HG02798 (cell line): Measurements from ENCODE around the gene PYCARD.
A peak's percentile ranks its signal among the peaks of the same experiment; 100 is the strongest.
"Not testable (repeated sequence)": the region's sequence is repeated elsewhere in the genome, so short reads cannot be mapped to it uniquely, and the experiment has no call there.

Source experiments
- ATAC-seq: cut with Tn5 transposase; IDR thresholded peaks from one replicate; pipeline ENCODE4 v1.9.1; 2021; ENCODE audit warnings: mild to moderate bottlenecking; ENCODE audit not compliant: unreplicated experiment, poor library complexity

Gene PYCARD

DNA sequence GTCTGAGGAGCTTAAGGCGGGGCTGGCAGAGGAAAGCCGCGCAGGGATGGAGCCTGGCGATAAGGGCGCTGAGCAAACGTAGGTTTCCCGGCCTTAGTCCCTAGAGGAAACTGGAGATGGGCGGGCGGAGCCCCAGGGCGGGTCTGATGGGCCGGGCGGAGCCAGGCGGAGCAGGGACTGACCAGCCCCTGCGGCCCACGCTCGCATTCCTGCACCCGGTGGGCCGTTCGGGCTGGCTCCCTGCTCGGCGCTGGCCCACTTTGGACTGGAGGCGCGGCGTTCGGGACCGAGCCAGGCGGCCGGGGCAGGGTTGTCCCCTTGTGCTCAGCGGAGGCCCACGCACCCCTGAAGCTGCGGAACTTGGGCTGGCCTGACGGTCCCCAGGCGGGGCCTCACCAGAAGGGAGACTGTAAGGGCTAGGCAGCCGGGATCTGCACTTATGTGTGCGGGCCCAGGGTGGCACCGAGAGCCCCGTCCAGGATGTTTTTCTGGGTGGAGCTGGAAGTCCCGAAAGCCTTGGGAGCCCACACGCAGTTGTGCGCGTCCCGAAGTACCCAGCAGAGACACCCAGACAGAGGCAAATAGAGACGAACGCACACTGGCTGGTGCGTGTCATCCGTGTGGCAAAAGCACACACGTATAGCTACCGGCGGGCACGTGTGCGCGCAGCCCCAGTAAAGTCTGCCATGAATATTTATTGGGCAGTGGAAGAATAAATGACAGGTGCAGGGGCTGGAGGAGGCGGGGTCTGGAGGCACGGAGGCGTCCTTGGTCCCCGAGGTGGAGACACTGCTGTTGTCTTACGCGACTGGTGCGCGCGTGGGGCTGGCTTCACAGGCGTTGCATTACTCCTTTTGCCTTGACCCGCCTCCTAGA is 13.0 kb upstream of the PYCARD start:
- ATAC-seq = no peak

DNA sequence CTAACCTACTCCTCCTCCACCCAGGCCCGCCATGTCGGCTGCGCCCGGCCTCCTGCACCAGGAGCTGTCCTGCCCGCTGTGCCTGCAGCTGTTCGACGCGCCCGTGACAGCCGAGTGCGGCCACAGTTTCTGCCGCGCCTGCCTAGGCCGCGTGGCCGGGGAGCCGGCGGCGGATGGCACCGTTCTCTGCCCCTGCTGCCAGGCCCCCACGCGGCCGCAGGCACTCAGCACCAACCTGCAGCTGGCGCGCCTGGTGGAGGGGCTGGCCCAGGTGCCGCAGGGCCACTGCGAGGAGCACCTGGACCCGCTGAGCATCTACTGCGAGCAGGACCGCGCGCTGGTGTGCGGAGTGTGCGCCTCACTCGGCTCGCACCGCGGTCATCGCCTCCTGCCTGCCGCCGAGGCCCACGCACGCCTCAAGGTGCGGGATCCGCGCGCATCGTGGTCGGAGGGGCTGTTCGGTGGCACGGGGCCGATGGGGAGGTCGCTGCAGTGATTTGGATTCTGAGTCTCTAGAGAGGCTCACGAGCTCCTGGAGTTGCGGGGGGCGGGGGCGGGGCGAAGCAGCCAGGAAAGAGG is 12.2 kb upstream of the PYCARD start:
- ATAC-seq = no peak

DNA sequence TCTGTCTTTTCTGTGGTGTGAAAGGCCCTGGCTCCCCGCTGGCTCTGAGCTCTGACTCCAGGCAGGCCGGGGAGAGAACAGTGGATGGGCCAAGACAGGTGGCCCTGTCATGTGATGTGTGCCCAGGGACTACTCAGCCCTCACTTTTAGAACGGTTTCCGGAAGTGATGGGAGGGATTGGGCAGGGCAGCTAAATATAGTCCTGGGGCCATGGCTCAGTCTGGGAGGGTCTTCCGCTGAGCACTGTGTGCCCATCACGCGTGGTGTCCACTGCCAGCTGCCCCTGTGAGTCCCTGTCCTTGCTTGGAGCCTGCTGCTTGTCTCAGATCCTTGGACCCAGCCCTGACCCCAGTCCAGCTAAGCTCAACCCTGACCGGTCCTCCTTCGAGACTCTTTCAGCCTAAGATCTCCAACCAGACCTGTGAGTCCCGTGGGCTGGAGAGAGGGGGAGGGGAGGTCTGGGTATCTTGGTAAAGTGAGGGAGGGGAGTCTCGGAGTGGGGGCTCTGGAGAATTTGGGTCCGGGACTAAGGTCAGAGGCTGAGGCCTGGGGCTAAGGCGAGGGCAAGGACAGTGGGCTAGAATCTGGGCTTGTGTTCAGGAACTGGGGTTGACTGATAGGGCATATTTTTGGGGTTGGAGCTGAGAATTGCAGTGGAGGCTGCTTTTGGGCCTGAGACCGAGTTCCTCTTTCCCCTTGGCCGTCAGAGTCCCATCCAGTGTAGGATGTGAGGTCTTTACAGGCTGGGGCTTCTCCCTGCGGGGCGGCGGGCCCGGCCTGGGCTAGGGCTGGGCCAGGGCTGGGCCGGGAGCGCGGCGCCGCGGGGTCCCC is 11.5 kb upstream of the PYCARD start, which contains the start of gene TRIM72:
Gene TRIM72, plus strand, starts transcription at position 243 of the 831 bp plus-strand sequence. CDS start 620 bp downstream, outside the sequence.
- no peak for ATAC-seq

DNA sequence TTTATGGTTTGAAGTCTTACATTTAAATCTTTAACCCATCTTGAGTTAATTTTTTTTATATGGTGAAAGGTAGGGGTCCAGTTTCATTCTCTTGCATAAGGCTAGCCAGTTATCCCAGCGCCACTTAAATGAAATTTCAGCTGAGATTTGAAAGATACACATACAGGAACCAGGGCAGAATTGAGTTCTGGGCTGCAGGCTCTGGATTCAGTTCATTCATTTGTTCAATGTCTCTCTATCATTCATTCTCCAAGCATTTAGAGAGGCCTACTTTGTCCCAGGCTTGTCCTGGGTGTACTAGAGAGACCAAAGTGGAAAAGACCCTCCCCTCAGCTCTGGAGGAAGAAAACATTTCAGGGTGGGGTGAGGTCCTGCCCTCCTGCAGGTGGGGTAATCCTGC is 10.8 kb upstream of the PYCARD start:
- ATAC-seq = no peak

DNA sequence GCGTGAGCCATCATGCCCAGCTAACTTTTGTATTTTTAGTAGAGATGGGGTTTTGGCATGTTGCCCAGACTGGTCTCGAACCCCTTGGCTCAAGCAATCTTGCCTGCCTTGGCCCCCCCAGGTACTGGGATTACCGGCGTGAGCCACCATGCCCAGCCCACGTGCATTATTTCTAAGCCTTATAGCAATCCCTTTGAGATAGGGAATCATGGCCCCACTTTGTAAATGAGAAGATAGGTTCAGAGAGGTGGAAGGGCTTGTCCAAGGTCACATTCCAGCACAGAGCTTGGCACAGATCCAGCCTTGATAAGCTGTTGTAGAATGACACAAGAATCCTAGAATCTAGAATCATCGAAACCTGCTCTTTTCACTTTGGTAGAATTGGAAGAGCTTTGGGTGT is 4.2 kb upstream of the PYCARD start:
- no peak for ATAC-seq

DNA sequence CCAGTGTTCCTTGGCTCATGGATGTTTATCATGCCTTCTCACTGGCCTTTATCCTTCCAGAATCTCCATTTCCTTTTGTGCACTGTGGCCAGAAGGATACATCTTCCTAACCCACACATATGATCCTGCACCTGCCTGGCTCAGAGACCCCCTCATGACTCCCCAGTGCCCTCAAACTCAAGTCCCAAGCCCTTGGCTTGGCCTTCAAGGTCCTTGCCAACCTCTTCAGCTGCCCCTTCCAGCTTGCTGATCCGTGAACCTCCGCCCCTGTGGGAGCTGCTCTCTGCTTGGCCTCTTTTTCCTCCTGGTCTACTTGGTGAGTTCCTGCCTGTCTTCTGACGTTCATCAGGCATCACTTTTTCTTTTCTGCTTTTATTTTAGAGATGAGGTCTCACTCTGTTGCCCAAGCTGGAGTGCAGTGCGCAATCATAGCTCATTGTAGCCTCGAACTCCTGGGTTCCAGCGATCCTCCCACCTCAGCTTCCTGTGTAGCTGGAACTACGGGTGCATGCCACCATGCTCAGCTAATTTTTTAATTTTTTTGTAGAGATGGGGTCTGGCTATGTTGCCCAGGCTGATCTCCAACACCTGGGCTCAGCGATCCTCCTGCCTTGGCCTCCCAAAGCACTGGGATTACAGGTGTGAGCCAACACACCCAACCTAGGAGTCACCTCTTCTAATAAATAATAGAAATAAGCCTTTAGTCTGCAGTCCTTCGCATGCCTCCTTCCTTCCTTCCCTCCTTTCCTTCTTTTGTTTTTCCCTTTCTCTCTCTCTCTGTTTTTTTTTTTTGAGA is 2.5 kb upstream of the PYCARD start:
- ATAC-seq = no peak

DNA sequence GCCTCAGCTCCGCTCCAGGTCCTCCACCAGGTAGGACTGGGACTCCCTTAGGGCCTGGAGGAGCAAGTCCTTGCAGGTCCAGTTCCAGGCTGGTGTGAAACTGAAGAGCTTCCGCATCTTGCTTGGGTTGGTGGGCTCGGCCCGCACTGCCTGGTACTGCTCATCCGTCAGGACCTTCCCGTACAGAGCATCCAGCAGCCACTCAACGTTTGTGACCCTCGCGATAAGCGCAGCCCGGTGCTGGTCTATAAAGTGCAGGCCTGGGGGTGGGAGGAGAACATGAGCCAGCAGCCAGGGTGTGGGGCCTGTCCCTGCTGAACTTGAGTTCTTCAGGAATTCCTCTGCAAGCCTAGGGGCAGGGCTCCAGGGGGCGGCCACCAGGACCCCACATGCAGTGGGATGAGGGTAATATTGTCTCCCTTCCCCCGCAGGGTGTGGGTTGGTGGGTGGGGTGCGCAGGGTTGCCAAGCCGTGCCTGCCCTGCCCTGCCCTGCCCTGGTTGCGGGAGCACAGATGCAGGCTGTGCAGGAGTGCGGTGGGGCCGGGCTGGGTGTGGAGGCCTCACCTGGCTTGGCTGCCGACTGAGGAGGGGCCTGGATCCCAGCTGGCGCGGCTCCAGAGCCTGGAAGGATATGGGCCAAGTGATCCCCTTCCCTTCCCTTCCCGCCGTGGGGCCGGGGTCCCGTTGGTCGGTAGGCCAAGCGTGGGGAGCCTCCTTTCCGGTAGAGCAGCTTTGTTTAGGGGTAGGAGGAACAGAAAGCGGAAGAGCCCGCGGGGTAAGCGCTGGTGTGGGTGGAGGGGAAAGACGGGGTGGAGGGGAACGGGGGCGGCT is 762 bp downstream of the PYCARD start:
- peak; percentile 50 for ATAC-seq

DNA sequence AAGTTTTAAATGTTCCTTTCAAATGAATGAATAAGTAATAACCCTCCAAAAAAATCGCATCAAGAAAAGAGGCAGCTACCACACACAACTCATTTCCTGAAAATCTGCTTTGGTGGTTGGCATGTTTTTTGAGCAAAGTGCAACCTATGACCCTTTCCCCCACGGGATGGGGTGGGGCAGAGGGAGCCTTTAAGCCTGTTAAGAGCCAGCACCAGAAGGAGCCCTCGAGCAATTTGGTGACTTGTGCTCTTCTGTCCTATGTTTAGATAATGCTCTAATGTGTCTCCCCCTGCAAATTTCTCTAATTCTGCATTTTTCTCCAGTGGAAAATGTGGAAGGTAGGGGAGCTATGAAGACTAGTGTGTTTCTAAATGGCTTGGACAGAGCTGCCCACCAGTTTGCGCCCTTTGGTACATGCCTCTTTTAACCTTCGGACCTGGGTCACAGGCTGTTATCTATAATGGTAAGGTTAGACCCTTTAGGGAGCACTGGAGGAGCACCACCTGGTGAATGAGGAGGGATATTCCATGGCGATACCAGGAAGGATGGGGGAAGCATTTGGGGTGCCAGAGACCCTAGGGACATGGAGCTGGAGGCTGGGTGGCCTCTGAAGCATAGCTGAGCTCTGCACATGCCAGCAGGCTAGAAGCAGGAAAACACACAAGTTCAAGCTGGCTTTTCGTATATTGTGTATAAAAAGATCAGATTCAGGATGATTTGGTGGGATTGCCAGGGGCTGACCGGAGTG is 1.6 kb downstream of the PYCARD start:
- no peak for ATAC-seq

DNA sequence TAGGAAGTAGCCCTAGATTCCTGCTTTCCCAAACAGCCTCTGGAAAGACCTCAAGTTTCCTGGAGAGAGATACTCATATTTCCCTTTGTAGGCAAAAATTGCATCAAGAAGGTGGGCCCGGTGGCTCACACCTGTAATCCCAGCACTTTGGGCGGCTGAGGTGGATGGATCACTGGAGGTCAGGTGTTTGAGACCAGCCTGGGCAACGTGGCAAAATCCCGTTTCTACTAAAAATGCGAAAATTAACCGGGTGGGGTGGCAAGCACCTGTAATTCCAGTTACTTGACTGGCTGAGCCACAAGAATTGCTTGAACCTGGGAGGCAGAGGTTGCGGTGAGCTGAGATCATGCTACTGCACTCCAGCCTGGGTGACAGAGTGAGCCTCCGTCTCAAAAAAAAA is 2.4 kb downstream of the PYCARD start:
- ATAC-seq = not testable (repeated sequence)

DNA sequence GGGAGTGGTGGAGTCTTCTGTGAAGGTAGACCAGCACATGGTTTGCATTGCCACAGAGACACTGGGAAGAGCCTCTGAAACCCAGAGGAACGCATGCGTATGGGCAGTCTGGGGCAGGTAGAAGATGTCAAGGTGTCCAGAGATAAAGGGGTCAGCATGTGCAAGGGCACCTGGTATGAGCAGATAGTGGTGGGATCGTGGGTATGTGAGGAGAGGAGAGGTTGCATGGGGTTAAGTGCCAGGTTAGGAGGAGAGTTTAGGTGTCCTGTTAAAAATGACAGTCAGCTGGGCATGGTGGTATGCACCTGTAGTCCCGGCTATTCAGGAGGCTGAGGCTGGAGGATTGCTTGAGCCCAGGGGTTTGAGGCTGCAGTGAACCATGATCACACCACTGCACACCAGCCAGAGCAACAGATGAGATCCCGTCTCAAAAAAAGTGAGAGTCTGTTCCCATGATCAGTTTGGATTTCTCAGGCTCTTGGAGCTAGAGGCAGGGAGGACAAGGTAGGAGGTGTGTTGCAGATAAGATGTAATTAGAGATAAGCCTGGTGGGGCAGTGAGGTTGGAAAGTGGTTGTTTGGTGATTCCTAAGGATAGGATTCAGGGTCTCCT is 3.0 kb downstream of the PYCARD start:
- no peak for ATAC-seq

DNA sequence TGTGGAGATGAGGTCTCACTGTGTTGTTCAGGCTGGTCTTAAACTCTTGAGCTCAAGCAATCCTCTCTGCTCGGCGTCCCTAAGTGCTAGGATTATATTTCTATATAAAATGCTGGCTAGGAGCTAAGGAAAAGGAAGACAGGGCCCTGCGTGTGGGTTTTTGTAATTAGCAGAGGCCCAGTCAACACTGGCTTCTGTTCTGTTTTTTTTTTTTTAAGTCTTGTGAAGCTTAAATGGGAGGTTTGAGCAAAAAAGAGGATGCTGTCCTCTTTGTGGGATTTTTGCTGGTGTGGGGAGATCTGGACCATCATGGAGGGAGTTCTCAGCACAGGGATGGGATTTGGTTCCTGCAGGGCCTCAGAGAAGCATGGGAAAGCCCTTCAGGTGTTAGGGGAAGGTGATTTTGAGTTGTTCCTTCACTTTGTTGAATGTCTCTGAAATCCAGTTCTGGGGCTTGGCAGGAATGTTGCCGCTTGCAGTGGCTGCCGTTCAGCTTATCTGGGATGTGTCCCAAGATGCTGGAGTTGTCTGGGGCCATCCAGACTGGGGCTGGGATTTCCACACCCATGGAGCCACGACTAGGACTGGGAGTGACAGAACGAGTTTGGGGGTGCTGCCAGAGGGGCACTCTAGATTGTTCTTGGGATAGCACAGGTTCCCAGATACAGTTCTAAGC is 4.2 kb downstream of the PYCARD start:
- ATAC-seq = no peak

DNA sequence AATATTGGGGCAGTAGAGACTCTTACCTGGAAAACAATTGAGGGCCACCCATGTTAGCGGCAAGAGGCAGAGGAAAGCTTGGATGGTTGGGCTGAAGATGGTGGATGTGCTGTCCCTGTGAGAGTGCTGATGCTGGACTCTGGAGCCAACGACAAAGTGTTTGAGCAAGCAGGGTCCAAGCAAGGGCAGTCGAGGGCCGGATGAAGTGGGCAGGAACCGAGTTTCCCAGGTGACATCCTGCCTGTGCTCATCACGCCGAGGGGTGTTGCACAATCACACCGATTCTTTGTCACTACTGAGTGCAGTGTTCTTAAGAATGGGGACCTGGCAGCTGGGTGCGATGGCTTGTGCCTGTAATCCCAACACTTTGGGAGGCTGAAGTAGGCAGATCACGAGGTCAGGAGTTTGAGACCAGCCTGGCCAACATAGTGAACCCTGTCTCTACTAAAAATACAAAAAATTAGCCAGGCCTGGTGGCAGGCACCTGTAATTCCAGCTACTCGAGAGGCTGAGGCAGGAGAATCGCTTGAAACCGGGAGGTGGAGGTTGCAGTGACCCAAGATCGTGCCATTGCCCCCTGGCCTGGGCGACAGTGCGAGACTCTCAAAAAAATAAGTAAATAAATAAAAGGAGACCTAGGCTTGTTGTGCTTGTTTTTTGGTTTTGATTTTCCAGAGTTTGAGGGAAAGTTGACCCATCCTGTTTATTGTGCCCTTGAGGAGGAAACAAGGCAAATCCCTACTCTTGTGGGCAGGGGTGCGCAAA is 6.1 kb downstream of the PYCARD start:
- ATAC-seq = no peak

DNA sequence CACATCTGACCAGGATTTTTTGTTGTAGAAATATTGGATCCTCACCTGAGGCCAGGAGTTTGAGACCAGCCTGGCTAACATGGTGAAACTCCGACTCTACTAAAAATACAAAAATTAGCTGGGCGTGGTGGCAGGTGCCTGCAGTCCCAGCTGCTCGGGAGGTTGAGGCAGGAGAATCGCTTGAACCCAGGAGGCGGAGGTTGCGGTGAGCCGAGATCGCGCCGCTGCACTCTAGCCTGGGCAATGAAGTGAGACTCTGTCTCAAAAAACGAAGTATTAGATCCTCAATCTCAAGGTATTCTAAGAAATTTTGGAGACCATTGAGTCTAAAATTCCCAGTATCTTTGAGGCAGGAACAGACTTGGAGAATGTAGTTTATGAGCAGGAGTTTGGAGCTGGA is 6.7 kb downstream of the PYCARD start:
- ATAC-seq = not testable (repeated sequence)

DNA sequence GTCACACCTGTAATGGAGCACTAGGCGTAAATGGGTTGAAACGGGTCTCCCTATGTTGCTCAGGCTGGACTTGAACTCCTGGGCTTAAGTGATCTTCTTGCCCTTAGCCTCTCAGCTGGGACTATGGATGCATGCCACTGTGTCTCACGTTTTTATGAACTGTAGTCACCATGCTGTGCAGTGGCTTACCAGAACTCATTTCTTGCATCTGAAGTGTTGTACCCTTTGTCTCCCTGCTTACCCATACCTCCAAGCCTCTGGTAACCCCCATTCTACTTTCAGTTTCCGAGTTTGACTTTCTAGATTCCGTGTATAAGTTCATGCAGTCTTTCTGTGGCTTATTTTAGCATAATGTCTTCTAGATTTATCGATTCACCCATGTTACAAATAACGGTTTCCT is 7.7 kb downstream of the PYCARD start:
- no peak for ATAC-seq

DNA sequence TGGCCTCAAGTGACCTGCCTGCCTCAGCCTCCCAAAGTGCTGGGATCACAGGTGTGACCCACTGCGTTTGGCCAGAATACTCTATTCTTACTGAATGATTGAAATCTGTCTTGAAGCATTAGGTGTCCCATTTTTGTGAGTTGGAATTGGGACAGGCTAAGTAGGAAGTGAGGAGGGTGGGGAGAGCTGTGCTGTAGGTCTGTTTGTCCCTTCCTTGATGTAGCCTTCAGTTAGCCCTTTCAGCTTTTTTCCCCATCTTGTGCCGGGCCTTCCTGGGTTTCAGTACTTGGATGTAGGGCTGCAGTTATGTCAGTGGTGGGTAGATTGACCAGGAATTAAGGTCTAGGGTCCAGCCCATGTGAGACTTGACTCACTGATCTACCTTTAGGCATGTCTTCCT is 8.7 kb downstream of the PYCARD start:
- no peak for ATAC-seq

DNA sequence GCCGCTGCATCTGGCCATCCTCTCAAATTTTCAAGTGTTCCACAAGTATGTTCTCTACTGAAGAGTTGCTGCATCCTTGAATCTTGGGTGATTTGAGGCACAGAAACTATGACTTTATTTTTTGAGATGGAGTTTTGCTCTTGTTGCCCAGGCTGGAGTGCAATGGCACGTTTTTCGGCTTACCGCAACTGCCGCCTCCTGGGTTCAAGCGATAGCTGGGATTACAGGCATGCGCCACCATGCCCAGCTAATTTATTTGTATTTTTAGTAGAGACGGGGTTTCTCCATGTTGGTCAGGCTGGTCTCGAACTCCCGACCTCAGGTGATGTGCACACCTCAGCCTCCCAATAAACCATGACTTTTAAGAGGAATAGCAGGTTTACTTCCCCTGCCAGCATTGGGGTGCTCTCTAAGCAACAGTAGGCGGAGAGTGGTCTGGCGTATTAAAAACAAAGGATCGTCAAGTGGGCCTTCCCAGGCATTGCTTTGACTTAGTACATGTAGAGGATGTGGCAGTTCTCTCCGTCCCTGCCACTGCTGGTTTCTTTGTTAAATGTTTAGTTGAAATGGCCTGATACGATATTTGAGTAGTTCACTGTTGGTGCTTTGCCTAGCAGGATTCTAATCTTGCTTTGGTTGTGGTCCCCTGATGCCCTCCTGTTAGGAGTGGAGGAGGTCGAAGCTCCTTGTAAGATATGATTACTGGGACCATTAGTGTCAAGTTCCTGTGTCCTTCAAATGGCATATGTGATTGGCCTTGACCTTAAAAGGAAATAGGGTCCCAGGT is 9.5 kb downstream of the PYCARD start:
- no peak for ATAC-seq
